Epithelial cell of prostate (primary cell): ENCODE data around the gene PCNX2.

ENCODE experiments used
- DNase-seq: peaks from one replicate; pipeline ENCODE4 v3.0.0-alpha.2; 2011; ENCODE audit warnings: low read depth, low spot score
- H3K27ac ChIP-seq: fragments of 450-650 bp; 2 replicates; pipeline ENCODE4 v1.5.1; 2017; ENCODE audit warnings: mild to moderate bottlenecking

Gene PCNX2

DNA sequence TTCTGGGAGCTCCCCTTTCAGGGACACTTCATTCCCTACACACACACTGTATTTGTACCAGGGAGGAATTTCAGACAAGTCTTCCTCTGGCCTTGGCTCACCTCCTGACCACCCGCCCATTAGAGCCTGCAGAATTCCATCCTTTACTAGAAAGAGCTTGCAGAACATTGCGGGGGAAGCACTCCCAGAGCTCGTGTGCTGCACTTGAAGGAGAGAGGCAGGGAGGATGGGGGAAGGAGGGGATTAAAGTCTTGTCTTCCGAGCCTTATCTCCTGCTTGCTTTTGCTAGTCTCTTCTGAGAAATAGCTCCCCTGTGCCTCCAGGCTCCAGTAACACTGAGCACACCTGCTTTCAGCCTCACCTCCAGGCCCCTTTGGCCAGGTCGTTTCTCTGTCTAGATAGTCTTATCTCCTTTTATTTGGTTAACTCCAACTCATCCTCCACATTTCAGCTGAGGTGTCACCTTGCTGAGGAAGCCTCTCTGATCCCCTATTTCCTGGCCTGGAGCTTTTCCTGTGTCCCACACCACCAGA, 62.0 kb downstream of the PCNX2 start:
- H3K27ac ChIP-seq: no peak overlapping the region
- no peak for DNase-seq

DNA sequence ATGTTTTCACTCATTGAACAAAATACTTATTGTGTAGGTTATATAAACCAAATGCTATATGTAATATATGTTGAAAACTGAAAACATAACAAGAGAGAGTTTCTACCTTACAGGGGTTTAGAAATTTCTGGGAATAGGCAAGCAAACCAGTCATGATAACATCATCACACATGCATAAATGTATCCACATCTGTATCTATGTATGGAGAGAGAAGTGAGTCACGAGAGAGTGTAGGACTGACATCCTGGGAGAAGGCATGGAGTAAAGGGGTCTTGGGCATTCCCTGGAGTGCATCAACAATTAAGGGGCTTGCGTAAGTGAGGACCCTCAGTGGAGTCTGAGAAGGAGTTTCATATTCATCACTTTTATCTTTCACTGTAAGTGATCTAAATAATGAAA, 65.5 kb downstream of the PCNX2 start:
- H3K27ac ChIP-seq: no peak overlapping the region
- DNase-seq: no peak

DNA sequence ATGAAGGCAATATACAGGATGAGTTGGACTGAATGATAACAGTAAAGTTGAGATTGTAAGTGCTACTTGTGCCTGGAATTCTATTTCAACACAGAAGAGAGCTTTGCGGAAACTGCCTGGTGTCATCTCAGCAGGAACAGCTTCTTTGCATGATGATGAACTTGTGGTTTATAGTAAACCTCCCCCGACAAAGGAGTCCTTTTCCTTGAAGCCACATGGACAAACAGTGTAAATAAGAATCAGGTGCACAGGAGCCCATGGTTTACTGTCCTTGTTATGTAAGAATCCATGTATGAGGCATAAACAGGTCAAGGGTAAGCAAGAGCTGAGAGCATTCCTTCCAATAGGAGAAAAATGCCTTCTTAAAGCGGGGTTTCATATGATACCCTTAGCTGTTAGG, 66.2 kb downstream of the PCNX2 start:
- DNase-seq: no peak

DNA sequence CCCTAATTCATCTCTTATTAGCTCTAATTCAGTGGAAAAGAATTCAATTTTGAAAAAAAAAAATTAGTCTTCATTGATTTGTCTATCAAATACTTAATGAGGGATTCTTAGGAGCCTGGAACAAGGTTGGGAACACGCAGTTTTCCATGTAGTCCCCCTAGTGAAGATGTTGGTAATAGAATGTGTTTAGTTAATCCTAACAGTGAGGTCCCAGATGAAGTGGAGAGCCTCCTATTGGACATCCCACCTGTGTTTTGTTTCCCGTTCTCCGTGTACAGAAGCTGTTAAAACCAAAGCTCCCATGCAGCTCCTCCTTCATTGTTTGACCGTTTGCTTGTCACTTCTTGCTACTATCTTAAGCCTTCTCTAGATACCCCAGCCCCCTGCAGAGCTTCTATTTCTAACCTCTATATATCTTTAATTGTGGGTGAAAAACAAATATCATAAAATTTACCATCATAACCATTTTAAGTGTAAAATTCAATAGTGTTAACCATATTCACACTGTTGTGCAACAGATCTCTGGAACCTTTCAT, 67.5 kb downstream of the PCNX2 start:
- DNase-seq: no peak
- H3K27ac ChIP-seq: no peak overlapping the region

More for the DNA sequence above, 66.2 kb downstream of the PCNX2 start:
- no peak overlapping the region for H3K27ac ChIP-seq

DNA sequence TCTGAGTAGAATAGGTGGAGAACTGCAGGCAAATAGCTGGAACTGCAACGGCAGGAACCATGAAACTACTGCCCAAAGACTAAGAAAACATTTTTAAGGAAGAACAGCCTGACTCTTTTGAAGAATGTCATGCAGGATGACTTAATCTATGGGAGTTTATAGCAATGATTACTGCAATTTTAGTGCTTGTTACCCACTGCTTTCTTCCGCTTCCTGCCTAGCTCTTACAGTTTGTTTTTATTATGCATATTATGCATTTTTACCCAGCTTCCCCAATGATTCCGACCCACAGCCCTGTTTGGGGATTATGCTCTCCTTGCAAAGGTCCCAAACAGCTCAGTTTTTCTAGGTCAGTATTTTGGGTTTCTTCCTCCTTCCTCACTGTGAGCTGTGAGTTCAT, 71.2 kb downstream of the PCNX2 start:
- no peak for DNase-seq
- H3K27ac ChIP-seq: no peak overlapping the region

DNA sequence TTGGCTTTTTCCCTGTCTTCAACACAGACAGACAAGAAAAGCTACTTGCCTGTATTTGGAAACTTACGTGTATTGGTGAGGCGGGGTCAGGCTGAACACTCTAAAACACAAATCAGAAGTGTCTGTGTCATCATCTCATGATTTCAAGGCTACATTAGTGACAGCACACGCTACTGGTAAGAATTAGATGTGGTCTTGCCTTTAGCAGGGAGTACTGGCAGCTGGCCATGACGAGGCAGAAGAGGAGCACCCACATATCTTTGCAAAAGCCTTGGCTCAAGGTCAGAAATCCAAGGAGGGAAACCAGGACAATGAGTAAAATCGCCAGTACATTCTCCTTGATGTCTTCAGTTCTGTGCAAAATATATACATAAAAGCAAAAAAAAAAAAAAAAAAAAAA, 77.7 kb downstream of the PCNX2 start:
- DNase-seq: no peak
- no peak overlapping the region for H3K27ac ChIP-seq

DNA sequence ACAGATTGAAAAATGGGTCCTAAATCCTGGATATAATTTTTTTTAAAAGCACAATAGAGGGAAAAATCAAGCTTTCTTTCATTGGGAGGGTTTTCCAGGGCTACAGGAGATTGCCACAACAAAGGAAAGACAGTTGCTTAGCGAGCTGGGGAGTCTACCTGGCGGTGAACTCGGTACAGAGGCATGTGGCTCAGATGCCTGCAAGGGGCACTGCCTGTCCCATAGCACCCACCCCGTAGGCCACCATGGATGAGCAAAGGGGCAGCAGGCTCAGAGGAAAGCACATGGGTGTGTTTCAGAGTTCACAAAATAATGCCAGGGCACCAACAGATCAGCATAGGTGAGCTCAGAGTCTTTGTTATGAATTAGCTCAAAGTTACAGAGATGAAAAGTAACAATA, 79.5 kb downstream of the PCNX2 start:
- DNase-seq: no peak

DNA sequence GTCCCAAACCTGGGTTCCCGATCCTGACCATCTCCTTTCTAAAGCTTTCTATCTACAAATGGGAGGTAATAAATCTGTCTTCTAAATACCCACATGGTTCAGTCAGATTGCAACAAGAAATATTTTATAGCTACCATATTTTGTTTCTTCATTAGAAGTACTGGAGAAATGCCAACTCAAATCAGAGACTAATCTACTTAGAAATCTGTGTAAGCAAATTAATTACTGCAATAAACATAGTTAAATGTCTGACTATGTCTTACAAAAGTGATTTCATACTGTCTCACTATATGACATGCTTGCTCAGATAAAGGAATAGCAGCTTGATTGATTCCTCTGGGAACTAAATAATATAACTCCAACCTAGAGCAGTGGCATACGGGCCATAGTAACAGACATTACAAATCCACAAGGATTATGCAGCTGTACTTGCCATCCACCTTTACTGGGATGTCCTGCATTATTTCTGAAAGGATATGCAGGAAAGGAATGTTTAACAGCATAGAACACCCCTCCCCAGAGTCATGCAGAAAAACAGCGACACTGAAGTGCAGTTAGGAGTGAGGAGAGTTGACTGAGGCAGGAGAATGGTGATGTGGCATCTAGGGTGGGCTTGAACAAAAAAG, 80.3 kb downstream of the PCNX2 start:
- DNase-seq: no peak
- H3K27ac ChIP-seq: no peak overlapping the region

More for the DNA sequence above, 79.5 kb downstream of the PCNX2 start:
- no peak overlapping the region for H3K27ac ChIP-seq

DNA sequence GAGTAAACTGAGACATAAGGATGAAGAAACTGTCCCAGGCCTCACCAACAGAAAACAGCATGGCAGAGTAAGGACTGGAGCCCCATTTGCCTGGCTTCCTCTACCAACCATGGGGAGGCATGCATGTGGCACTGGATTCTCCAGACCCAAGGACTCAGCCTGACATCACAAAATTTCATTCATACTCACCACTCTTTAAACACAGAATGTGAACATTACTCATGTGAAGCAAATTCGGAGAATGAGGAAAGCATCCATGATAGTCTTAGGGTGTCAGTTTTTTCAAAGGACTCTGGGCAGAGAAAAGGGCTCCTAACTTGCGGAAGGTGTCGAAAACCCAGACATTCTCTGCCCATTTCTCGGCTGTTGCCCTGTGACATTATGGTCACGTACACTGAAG, 83.9 kb downstream of the PCNX2 start:
- H3K27ac ChIP-seq: no peak overlapping the region
- no peak for DNase-seq

DNA sequence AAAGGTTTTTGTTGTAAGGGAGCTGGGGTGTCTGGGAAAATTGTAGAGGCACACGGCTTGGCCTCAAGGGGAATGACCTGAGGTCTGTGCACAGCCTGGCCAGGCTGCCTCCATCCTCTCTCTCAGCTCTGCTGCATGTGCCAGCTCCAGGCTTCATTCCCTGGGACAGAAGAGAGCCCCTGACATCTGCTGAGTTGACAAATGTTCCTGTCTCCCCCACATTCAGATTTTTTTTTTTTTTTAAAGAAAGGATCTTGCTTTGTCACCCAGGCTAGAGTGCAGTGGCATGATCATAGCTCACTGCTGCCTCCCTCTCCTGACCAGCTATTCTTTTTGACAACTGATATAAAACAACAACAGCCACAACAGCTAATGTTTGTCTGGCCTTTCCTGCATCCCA, 84.4 kb downstream of the PCNX2 start:
- DNase-seq: no peak
- H3K27ac ChIP-seq: no peak overlapping the region

DNA sequence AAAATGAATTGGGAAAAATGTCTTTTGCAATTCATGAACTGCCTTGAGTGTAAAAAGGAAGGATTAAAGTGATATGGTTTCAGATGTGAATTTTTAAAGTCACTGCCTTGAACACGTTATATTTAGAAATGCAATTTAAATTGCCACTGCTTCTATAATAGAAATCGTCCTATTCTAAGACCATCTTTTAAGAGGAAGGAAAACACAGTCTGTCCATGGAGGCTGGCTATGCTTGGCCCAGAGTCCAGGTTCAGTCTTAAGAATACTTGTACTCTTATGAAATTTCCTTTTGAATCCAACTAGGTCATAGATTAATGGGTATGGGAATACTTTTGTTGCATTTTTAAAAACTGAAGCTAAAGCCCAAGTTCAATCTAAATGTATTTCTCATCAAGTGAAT, 86.0 kb downstream of the PCNX2 start:
- no peak overlapping the region for H3K27ac ChIP-seq
- DNase-seq: no peak

DNA sequence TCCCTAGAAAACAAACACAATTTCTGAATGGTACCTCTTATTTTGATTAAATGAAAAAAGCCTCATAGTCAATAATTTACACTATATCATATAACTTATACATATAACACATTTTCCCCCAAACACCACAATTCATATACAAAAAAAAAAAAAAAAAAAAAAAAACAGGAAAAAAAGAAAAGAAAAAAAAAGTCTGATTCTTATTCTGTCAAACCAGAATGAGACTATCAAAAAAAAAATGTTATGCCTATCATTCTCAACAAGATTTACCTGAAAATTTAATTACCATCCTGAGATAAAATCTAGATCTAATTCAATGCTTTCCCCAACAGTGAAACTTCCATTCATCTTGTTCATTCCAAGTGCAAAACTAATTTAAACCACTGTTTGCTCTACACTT, 86.8 kb downstream of the PCNX2 start:
- H3K27ac ChIP-seq: no peak overlapping the region
- DNase-seq: no peak

DNA sequence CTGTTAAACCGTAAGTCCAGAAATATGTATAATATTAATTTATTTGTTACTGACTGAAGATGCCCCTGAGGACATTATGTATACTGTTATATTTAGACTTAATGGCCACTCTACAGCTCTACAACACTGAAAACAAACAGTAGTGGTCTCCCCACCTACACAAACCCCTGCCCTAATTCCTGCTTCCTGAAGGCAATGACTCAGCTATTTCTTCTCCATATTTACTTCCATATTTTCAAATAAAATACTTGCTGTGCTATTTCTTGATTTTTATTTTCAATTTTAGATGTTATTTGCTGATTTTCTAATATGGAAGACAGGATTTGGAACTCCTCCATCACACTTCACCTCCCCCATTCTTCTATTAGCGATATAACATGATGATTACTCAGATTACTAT, 97.6 kb downstream of the PCNX2 start:
- DNase-seq: no peak
- H3K27ac ChIP-seq: no peak overlapping the region

DNA sequence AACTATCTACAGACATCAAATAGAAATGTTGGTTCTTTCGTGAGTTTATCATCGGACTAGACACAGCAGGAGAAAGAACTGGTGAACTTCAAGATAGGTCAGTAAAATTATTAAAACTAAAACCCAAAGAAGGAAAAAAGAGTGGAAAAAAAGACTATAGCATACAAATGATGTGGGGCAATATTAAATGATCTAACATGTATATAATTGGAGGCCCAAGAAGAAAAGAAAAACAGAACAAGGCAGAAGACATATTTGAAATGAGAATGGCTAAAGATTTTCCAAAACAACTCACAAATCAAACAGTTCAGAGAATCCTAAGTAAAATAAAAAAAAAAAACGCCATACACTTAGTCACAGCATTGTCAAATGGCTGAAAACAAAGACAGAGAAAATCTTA, 101.8 kb downstream of the PCNX2 start:
- DNase-seq: no peak
- no peak overlapping the region for H3K27ac ChIP-seq

DNA sequence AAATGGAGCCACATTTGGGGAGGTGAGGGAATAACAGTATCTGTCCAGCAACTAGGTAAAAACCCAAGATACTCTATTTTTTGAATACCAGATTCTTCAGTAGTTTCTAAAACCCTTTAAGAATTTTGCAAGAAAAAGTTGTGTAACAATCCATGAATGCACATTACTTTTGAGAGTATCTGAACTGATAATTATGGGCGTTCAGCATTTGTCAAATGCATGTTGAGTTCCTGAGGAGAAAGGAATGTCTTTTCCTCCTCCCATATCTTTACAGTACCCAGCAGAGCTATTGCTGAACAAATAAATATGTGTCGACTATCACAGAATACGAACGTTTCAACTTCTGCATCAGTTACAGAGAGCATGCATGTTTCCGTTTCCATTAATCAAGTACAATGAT, 104.5 kb downstream of the PCNX2 start:
- no peak for DNase-seq
- H3K27ac ChIP-seq: no peak overlapping the region

DNA sequence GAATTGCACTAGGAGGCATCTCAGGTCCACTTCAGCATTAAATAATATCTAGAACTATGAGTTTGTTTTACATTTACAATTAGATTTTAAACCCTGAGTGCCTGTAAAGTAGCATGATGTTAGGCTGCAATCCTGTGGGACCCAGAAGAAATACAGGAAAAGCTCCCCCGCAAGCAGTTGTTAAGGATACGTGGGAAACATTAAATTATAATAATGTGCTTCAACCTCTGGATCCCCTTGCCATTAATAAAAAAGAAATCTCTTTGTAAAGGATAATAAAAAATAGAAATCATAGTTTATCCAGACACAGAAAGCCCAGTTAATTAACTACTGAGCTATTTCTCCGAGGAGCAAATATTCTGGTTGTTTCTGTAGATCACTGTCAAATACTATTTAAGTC, 106.0 kb downstream of the PCNX2 start:
- DNase-seq: no peak
- H3K27ac ChIP-seq: no peak overlapping the region

DNA sequence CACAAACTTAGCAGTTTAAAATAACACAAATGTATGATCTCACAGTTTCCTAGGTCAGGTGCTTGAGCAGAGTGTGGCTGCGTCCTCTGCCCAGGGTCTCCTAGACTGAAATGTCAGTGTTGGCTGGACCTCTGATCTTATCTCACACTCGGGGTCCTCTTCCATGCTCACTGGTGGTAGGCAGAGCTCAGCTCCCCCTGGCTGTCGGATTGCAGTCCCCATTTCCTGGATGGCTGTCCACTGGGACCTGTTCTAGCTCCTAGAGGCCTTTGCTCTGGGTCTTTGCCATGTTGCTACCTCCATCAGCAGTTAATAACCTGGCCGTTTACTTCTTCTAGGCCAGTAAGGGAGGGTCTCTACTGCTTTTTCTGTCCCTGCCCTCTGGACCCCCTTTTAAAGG, 107.5 kb downstream of the PCNX2 start:
- DNase-seq: no peak
- no peak overlapping the region for H3K27ac ChIP-seq

DNA sequence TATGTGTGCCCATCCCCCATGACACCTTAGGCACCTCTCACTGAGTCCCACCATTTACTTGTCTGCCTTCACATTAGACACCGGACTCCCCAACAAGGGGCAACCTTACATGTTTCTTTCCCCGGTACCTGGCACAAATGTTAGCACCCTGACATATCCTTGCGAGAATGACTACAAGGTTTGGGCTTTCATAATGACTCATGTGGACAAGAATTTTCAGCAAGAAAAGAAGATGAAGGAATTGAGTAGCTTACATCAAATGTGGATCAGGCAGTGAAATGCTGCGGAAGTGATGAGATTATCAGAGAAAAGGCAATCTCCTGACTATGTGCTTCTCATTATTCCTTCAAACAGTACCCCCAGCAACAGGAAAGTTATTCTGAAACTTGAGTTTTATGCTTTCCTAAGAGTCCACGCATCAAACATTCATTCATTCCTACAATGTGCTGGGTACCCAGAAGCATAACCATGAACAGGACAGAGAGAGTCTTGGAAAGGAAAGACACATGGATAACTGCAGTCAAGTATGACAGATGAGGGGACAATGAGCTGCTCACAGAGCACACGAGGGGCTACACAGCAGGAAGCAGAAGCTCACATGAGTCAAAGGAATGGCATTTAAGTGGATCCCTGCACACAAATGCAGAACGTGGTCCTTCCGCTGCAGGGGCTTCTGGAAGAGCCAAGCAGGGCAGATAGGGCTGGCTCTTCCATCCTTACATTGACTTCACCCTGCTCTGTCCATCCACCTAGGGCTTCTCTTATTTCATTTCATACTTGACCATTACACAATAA, 112.1 kb downstream of the PCNX2 start:
- H3K27ac ChIP-seq: no peak overlapping the region
- DNase-seq: no peak

DNA sequence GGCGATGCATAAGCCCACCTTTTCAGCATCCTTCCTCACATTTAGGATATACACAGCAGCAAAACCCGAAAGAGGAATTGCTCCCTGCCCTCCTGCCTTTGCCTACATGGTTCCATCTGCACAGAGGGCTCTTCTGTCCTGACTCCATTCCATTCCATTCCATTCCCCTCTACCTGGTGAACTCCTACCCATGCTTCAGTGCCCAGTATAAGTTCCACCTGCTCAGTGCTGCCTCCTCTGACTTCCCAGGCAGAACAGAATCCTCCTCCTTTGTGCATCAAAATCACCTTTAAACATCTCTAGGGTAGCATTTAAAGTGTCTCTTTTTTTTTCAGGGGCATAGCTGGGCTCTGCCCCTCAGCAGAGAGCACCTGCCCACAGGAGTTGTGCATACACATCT, 112.9 kb downstream of the PCNX2 start:
- no peak overlapping the region for H3K27ac ChIP-seq
- no peak for DNase-seq

DNA sequence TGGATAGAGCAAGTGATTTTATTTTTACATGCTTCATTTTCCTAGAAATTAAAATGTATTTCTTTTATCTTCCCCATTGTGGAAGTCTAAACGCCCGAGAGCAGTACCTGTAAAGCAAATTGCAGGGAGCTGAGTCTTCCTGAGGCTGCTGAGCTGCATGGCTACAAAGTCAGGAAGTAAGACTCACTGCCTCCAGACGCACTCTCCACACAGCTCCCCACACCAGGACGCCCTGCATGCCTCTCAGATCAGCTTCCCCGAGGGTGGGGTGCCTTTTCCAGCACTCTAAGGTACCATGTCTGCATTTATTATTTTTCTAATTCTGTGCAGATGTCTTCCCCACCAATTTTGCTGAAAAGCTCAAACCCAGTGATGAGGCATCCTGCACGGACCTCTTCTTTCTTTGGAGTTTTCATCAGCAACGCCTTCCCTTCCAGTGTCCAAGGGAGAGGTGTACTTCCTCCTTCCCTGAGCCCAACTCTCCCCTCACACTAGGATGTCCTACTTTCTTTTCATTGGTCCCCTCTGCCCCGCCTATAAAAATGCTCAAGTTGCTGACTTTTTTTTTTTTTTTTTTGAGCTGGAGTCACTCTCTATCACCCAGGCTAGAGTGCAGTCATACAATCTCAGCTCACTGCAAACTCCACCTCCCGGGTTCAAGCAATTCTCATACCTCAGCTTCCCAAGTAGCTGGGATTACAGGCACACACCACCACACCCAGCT, 114.7 kb downstream of the PCNX2 start:
- no peak for DNase-seq
- peak overlapping the region; percentile 61 for H3K27ac ChIP-seq

DNA sequence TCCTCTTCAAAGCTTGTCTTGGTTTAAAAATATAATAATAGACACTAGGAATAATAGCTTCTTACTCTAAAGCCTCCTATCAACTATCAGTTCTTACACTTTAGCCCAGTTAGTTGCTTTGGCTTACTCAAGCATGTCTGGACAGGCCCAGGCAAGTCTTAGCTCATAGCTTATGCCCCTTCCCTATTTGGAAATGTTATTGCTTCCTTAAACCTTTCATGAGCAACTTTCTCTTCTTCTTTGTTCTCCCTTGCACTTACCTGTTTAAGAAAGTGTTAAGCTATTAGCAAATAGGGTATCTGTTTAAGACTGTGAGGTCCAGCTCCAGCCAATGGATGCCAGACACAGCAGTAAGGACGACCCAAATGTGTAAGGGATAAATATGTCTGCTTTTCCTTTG, 115.9 kb downstream of the PCNX2 start:
- peak; percentile 12 for DNase-seq
- H3K27ac ChIP-seq: peak overlapping the region; percentile 61
